Neural progenitor cell (in vitro differentiated cells): ENCODE data around the gene LRPAP1. TPM values are rescaled to one million over a fixed set of nuclear protein-coding genes. Genes with fewer than 3 reads are reported as not detected.
A peak's percentile ranks its signal among the peaks of the same experiment; 100 is the strongest.

Experiments used
- DNase-seq: peaks from one replicate; pipeline ENCODE4 v3.0.0-alpha.2; 2016; ENCODE audit warnings: low spot score
- H2AFZ ChIP-seq: fragments of 200-600 bp; sonication (generic); replicated peaks from 2 replicates; pipeline ENCODE4 v1.6.1; 2016; ENCODE audit warnings: antibody characterized with exemption
- H3F3A ChIP-seq: fragments of 200-600 bp; sonication (generic); 2 replicates; pipeline ENCODE4 v1.6.1; 2016; ENCODE audit warnings: antibody characterized with exemption, low read depth
- H3K27ac ChIP-seq: fragments of 200-600 bp; sonication (generic); 2 replicates; pipeline ENCODE4 v1.5.1; 2016; ENCODE audit warnings: mild to moderate bottlenecking
- H3K27me3 ChIP-seq: fragments of 200-600 bp; sonication (generic); 2 replicates; pipeline ENCODE4 v1.6.1; 2016; ENCODE audit warnings: mild to moderate bottlenecking, moderate library complexity
- H3K36me3 ChIP-seq: fragments of 200-600 bp; sonication (generic); 2 replicates; pipeline ENCODE4 v1.5.1; 2016
- H3K4me1 ChIP-seq: fragments of 200-600 bp; sonication (generic); 2 replicates; pipeline ENCODE4 v1.6.1; 2016; ENCODE audit warnings: mixed run types
- H3K4me2 ChIP-seq: fragments of 200-600 bp; sonication (generic); 2 replicates; pipeline ENCODE4 v1.6.1; 2016
- H3K4me3 ChIP-seq: fragments of 200-600 bp; sonication (generic); 2 replicates; pipeline ENCODE4 v1.5.1; 2016
- H3K79me2 ChIP-seq: fragments of 200-600 bp; sonication (generic); 2 replicates; pipeline ENCODE4 v1.6.1; 2016; ENCODE audit warnings: low read depth
- H3K9ac ChIP-seq: fragments of 200-600 bp; sonication (generic); 2 replicates; pipeline ENCODE4 v1.6.1; 2016
- H3K9me3 ChIP-seq: fragments of 200-600 bp; sonication (generic); 2 replicates; pipeline ENCODE4 v1.5.1; 2016; ENCODE audit warnings: low read depth
- H4K20me1 ChIP-seq: fragments of 200-600 bp; sonication (generic); 2 replicates; pipeline ENCODE4 v1.6.1; 2016; ENCODE audit warnings: low read depth
- H3K27ac Mint-ChIP-seq: 3 replicates; pipeline ENCODE4 v1.8.0; 2021; ENCODE audit warnings: mixed read lengths
- H3K27me3 Mint-ChIP-seq: 2 replicates; pipeline ENCODE4 v1.8.0; 2022; ENCODE audit warnings: low read depth, mild to moderate bottlenecking, inconsistent platforms, moderate library complexity, mixed read lengths; ENCODE audit not compliant: insufficient read depth
- H3K36me3 Mint-ChIP-seq: 3 replicates; pipeline ENCODE4 v1.8.0; 2021; ENCODE audit warnings: mixed read lengths
- H3K4me1 Mint-ChIP-seq: 3 replicates; pipeline ENCODE4 v1.8.0; 2021; ENCODE audit warnings: mixed read lengths
- H3K4me3 Mint-ChIP-seq: 3 replicates; pipeline ENCODE4 v1.8.0; 2021; ENCODE audit warnings: mild to moderate bottlenecking, moderate library complexity, mixed read lengths
- H3K9me3 Mint-ChIP-seq: 3 replicates; pipeline ENCODE4 v1.8.0; 2020; ENCODE audit warnings: mixed read lengths
- EZH2 ChIP-seq: fragments of 200-600 bp; sonication (generic); IDR thresholded peaks from 2 replicates; pipeline ENCODE4 v1.6.1; 2017; ENCODE audit warnings: antibody characterized with exemption, mild to moderate bottlenecking, moderate library complexity
- EZH2phosphoT487 ChIP-seq: fragments of 200-600 bp; sonication (generic); IDR thresholded peaks from 2 replicates; pipeline ENCODE4 v1.6.1; 2017; ENCODE audit warnings: antibody characterized with exemption
- total RNA-seq: library from RNA; depleted of rRNA; stranded (reverse); fragments of >200 nt; gene quantifications from 2 replicates; pipeline ENCODE4 v1.2.3, GENCODE V29; 2015; ENCODE audit warnings: low replicate concordance
- TF ChIP-seq, protein P1 (sequence below): fragments of 200-600 bp; sonication (generic); IDR thresholded peaks from 2 replicates; pipeline ENCODE4 v1.5.1; 2017; ENCODE audit warnings: antibody characterized with exemption, mild to moderate bottlenecking

Gene LRPAP1
- total RNA-seq, 1 donor from 2014 or later: 48.3 TPM

DNA sequence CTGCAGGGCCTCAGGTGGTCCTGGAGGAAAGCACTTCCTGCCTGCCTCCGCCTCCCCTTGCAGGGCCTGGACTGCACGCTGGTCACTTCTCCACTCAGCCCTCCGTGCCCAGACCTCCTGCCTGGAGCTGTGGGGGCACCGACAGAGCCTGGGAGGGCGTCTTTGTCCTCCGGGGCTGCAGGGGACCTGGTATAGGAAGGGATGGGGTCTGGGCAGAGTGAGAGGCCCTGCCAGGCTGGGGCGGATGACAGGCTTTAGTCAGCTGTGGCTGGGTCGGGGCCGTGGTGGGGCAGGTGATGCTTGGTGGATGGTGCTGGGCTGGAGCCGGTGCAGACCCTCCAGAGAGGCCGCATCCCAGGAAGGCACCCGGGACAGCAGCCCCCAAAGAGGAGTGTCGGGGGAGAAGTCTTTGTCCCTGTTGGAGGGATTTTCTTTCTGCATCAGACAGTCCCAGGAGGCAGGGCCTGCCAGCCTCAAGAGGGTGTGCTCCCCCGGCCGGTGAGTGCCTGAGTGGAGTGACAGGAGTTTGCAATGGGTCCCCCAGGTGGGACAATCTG is 67.8 kb downstream of the LRPAP1 start:
- H3K27ac Mint-ChIP-seq: no peak overlapping the region
- Histone ChIP-seq H3K79me2 (no peaks in the 10 kb centered on the region), H4K20me1 (peaks cover 4% of the 10 kb centered on the region), H3K27ac (no peak overlapping the region), H3K9ac (no peak overlapping the region), H3K36me3 (no peaks in the 10 kb centered on the region), H3K4me1 (peaks cover 12% of the 10 kb centered on the region), H3K4me2 (no peak overlapping the region), H3K27me3 (peaks cover 60% of the 10 kb centered on the region), H3F3A (peaks cover 25% of the 10 kb centered on the region), H3K9me3 (no peaks in the 10 kb centered on the region), H3K4me3 (no peak overlapping the region), H2AFZ (no peak overlapping the region)
- peak overlapping the region; percentile 62 for H3K4me3 Mint-ChIP-seq
- H3K36me3 Mint-ChIP-seq: no peaks in the 10 kb centered on the region
- no peaks in the 10 kb centered on the region for H3K9me3 Mint-ChIP-seq
- TF ChIP-seq EZH2phosphoT487 (no peak), EZH2 (no peak)
- TF ChIP-seq, protein P1, sequence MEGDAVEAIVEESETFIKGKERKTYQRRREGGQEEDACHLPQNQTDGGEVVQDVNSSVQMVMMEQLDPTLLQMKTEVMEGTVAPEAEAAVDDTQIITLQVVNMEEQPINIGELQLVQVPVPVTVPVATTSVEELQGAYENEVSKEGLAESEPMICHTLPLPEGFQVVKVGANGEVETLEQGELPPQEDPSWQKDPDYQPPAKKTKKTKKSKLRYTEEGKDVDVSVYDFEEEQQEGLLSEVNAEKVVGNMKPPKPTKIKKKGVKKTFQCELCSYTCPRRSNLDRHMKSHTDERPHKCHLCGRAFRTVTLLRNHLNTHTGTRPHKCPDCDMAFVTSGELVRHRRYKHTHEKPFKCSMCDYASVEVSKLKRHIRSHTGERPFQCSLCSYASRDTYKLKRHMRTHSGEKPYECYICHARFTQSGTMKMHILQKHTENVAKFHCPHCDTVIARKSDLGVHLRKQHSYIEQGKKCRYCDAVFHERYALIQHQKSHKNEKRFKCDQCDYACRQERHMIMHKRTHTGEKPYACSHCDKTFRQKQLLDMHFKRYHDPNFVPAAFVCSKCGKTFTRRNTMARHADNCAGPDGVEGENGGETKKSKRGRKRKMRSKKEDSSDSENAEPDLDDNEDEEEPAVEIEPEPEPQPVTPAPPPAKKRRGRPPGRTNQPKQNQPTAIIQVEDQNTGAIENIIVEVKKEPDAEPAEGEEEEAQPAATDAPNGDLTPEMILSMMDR: no peak
- peaks cover 4% of the 10 kb centered on the region for H3K27me3 Mint-ChIP-seq
- peaks cover 21% of the 10 kb centered on the region for H3K4me1 Mint-ChIP-seq
- no peak for DNase-seq

DNA sequence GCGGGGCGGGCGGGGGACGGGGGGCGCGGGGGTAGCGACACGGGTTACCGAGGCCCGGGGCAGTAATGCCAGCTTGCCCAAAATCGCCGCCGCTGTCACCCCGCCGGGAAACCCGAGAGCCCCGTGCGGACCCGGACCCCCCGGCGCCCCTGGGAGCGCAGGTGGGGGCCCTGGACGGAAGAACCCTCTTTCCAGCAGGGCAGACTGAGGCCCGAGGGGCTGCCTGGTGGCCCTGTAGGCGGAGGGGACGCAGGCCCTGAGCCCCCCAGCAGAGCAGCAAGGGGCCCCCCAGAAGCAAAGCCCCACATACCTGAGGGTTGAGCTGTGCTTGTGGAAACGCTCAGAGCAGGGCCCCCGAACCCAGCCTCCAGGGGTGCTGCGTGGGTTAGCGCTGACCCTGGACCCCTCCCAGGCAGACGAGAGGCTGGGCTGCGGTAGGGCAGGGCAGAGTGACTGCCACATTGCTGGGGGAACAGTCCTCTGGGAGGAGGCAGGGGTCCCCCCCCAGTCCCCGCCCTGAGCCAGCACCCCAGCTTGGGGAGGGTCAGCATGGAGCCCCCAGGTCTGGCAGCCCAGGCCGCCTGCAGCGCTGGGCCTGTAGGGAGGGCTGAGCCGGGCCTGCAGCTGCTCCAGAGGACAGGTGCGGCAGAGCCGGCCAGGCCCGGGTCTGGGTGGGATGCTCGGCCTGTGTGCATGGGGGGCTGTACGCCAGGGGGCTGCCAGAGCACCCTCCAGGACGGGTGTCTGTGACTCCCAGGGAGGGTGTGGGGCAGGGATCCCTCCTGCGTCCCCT is 68.5 kb downstream of the LRPAP1 start:
- TF ChIP-seq, protein P1: no peak
- TF ChIP-seq EZH2phosphoT487: no peak
- no peak for TF ChIP-seq EZH2
- H3K9ac ChIP-seq: no peak overlapping the region
- Mint-ChIP-seq H3K36me3 (no peaks in the 10 kb centered on the region), H3K4me3 (no peak overlapping the region), H3K4me1 (peaks cover 21% of the 10 kb centered on the region), H3K27ac (no peak overlapping the region), H3K27me3 (peaks cover 7% of the 10 kb centered on the region), H3K9me3 (no peaks in the 10 kb centered on the region)
- H3K4me1 ChIP-seq: peaks cover 12% of the 10 kb centered on the region
- H3K27me3 ChIP-seq: peaks cover 64% of the 10 kb centered on the region
- peaks cover 4% of the 10 kb centered on the region for H4K20me1 ChIP-seq
- H3K9me3 ChIP-seq: no peaks in the 10 kb centered on the region
- H3K36me3 ChIP-seq: no peaks in the 10 kb centered on the region
- H3K27ac ChIP-seq: no peak overlapping the region
- H3K4me3 ChIP-seq: peak overlapping the region; percentile 49
- peak overlapping the region; percentile 86 for H3K4me2 ChIP-seq
- no peaks in the 10 kb centered on the region for H3K79me2 ChIP-seq
- no peak overlapping the region for H2AFZ ChIP-seq
- no peak for DNase-seq
- peaks cover 22% of the 10 kb centered on the region for H3F3A ChIP-seq

DNA sequence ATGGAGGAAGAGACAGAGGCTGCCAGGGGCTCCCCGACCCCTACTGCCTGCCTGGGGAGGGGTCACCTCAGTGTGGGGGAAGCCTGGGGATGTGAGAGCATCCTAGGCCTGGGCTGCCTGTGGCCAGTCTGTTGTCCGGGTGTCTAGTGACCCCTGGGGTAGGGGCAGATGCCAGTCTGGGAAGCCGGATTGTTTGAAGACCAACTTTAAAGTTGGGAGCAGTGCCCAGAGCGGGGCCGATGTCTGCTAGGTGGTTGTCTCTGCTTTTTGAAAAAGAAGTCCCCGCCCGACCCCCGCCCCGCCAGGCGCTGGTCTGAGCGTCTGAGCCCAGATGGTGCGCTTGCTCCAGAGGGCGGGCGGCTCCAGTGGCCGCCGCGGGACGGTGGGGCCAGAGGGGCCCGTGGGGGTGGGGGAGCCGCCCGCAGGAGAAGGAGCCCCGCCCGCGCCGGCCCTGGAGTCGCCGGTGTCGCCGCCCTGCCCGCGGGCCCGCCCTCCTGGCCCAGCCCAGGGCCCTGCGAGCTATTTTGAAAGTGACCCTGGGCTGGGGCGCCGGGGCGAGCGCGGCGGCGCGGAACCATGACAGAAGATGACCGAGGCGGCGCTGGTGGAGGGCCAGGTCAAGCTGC is 69.3 kb downstream of the LRPAP1 start, which contains the start of gene DOK7:
Gene DOK7 (plus strand): TSS at position 517 of the 626 bp plus-strand sequence. CDS start 70 bp downstream, at position 587.
- Mint-ChIP-seq H3K4me3 (peak within 1 kb of the TSS; percentile 64), H3K9me3 (no peaks in the 10 kb centered on the region), H3K27me3 (peaks cover 13% of the 10 kb centered on the region), H3K36me3 (no peaks in the 10 kb centered on the region), H3K4me1 (peaks cover 21% of the 10 kb centered on the region), H3K27ac (no peak within 1 kb of the TSS)
- Histone ChIP-seq H3K36me3 (no peaks in the 10 kb centered on the region), H3K27ac (no peak within 1 kb of the TSS), H3K4me1 (peaks cover 12% of the 10 kb centered on the region), H3K9ac (no peak within 1 kb of the TSS), H3K27me3 (peaks cover 73% of the 10 kb centered on the region), H3K79me2 (no peaks in the 10 kb centered on the region), H3K4me2 (peak within 1 kb of the TSS; percentile 86), H3K4me3 (peak within 1 kb of the TSS; percentile 49), H2AFZ (no peak within 1 kb of the TSS), H3K9me3 (no peaks in the 10 kb centered on the region), H3F3A (peaks cover 14% of the 10 kb centered on the region), H4K20me1 (peaks cover 4% of the 10 kb centered on the region)
- peak; percentile 71 for DNase-seq
- TF ChIP-seq EZH2phosphoT487 (no peak), EZH2 (no peak)
- TF ChIP-seq, protein P1: no peak
